Psoas muscle (tissue), 8 donors: ENCODE measurements around the gene TET2. TPM values are rescaled to one million over a fixed set of nuclear protein-coding genes. Genes with fewer than 3 reads are reported as not detected.

Experiments
- ATAC-seq, 4 donors: fragments of 200-7000 bp; cut with Tn5 transposase; one replicate each; pipeline ENCODE4 v1.9.1; 2020; ENCODE audit warnings: moderate library complexity in 3 of 4, mild to moderate bottlenecking in 2 of 4
- DNase-seq, 2 donors: peaks; one replicate each; pipeline ENCODE4 v3.0.0-alpha.2; 2020
- H3K27ac ChIP-seq: fragments of 200-600 bp; one replicate; pipeline ENCODE4 v1.8.0; 2022
- H3K27me3 ChIP-seq, 3 donors: fragments of 200-600 bp in 1 of 3; one replicate each; pipeline versions ENCODE4 v1.6.1 to v1.8.0; 2013 to 2022; ENCODE audit warnings: low read length in 2 of 3, mild to moderate bottlenecking in 2 of 3, moderate library complexity in 1 of 3; ENCODE audit not compliant: insufficient read depth in 3 of 3
- H3K36me3 ChIP-seq, 2 donors: fragments of 200-600 bp in 1 of 2; one replicate each; pipeline versions ENCODE4 v1.6.1 to v1.8.0; 2013 to 2022; ENCODE audit warnings: low read depth in 1 of 2, mild to moderate bottlenecking in 1 of 2, moderate library complexity in 1 of 2; ENCODE audit not compliant: insufficient read depth in 1 of 2
- H3K4me1 ChIP-seq: fragments of 200-600 bp; one replicate; pipeline ENCODE4 v1.8.0; 2022
- H3K4me3 ChIP-seq: fragments of 200-600 bp; one replicate; pipeline ENCODE4 v1.8.0; 2022; ENCODE audit warnings: mild to moderate bottlenecking
- H3K9me3 ChIP-seq: fragments of 200-600 bp; one replicate; pipeline ENCODE4 v1.8.0; 2022
- CTCF ChIP-seq: fragments of 200-600 bp; IDR thresholded peaks from one replicate; pipeline ENCODE4 v1.8.0; 2022; ENCODE audit warnings: antibody characterized with exemption
- WGBS, 3 donors: extraction: QIAGEN DNeasy Blood & Tissue Kit; methylation state at CpG; one replicate each; pipeline versions ENCODE4 v1.1.6 to v1.1.7; 2013; 5-methylcytosine and 5-hydroxymethylcytosine counted together
- intact Hi-C, 2 donors: fragments of 100-400 bp; cut with DNase I; formaldehyde crosslinking; loops; one replicate each; pipeline versions ENCODE4 v1.11.0 to v1.14.2; 2022
- polyA plus RNA-seq, 3 donors: library from polyadenylated mRNA; stranded (reverse); fragments of 200-250 nt; gene quantifications; one replicate each; pipeline ENCODE4 v1.2.3, GENCODE V29; 2013
- total RNA-seq, 4 donors: library from RNA; stranded (reverse); fragmentation: NEBNext Ultra II Directional in 2 of 4; extraction: Animal tissue kit (Norgen Biotek cat#: 25700) in 2 of 4; gene quantifications; one replicate each; pipeline versions ENCODE4 v1.2.1 to v1.2.4, GENCODE V29; 2021 to 2023
- donor health status: healthy with polysubstance abuse.
- donor health status: DM: no; HTN: no; CAD: no; lungs with moderate emphysema.
- donor health status: Bipolar disorder and iron deficiency.
- donor health status: healthy.
- donor health status: DM: yes; HTN: yes; CAD: no.
- donor health status: DM: no; HTN: no; CAD: no.
- donor health status: DM: no; HTN: no; CAD: no.
- donor health status: DM: yes; HTN: yes; CAD: no.

TET2 gene
- total and polyA plus RNA-seq, 7 donors, result 1.4 to 24.0 (median 12.4) TPM

GRCh38 chr4:105170711-105171110 lies 24.0 kb downstream of the TET2 start:
- Histone ChIP-seq H3K27me3 (no peaks in the 10 kb centered on the region), H3K4me1 (no peaks in the 10 kb centered on the region), H3K36me3 (no peaks in the 10 kb centered on the region), H3K27ac (no peak overlapping the region), H3K9me3 (no peaks in the 10 kb centered on the region), H3K4me3 (no peak overlapping the region)
- DNase-seq, result no peak
- no peak for ATAC-seq
- TF ChIP-seq CTCF, result no peak
- intact Hi-C loops, result no loop called here
- 75 to 89% (median 78%) methylated on average over 4 of the region's 4 CpGs for WGBS, 3 donors

- no peaks in the 10 kb centered on the region for H3K9me3 ChIP-seq
- no peak for TF ChIP-seq CTCF
- no peak overlapping the region for H3K27ac ChIP-seq
- no peaks in the 10 kb centered on the region for H3K36me3 ChIP-seq
- no peak overlapping the region for H3K4me3 ChIP-seq
- intact Hi-C loops, result no loop called here
- 100% methylated on average over 1 of the region's 1 CpG for WGBS, 3 donors
- DNase-seq, result no peak
- no peak for ATAC-seq
- H3K4me1 ChIP-seq, result no peaks in the 10 kb centered on the region
- no peaks in the 10 kb centered on the region for H3K27me3 ChIP-seq
These were observed 25.2 kb downstream of the TET2 start for GRCh38 chr4:105171912-105172311.

DNA sequence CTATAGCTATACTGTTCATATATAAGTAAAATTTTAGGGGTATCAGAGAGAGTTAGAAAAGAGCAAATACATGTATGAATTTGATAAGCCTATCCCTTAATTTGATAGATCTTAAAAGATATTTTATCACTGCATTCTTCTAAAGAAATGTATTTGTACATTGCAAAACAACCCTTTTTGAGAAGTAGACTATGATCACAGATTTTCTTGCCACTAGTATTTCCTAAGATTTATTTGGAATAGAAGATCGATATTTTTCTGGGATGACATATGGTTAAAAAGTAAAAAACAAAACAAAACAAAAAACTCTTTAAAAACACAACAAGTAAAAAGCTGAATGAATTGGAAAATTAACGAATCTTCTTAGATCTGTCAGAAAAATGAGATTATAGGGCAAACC lies 27.4 kb downstream of the TET2 start:
- no peak overlapping the region for H3K4me3 ChIP-seq
- intact Hi-C loops, result no loop called here
- TF ChIP-seq CTCF, result no peak

DNA sequence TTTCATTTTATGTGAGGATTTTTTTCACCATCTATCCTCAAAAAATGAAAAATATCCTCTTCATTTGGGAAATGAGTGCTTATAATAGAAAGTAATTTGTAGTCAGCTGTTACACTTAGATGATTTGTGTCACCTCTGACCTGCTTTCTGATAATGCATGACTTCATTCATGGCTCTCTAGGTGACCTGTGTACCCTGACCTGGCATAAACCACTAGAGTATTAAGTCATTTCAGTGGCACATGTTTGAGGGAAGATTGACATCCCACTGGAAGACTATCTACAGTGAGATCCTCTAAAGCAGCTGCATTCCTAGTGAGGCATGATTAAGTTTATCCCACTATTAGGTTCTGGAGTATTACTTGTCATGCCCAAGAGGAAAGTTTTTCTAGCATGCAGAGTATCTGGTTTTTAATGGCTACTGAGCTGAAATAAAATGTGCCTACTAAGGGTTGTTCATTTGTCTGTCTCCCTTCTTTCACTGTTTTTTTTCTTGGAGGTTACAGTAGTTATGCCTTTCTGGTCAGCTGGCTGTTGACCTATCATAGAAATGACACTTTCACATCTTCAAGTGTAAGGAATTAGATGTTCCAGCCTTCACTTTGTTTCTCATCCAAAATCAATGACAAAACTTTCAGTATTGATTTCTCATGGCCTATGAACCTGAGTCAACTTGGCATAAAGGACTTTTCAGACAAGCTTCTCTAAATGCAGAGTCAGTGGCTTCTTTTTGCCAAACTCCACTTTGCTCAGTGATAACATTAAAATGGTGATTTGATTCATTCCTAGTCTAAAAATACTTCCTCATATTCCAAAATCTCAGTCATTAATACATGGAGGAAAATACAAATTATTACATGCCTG lies 33.1 kb downstream of the TET2 start:
- peak; percentile 88 to 97 (median 93) for ATAC-seq
- Histone ChIP-seq H3K27ac (peak overlapping the region; percentile 33), H3K4me3 (no peak overlapping the region), H3K27me3 (no peaks in the 10 kb centered on the region), H3K36me3 (no peaks in the 10 kb centered on the region), H3K9me3 (no peaks in the 10 kb centered on the region), H3K4me1 (peaks cover 33% of the 10 kb centered on the region)
- intact Hi-C loops, result no loop called here
- no peak for TF ChIP-seq CTCF
- DNase-seq, result no peak

More for the DNA sequence above, 27.4 kb downstream of the TET2 start:
- Histone ChIP-seq H3K27me3 (no peaks in the 10 kb centered on the region), H3K27ac (no peak overlapping the region), H3K9me3 (no peaks in the 10 kb centered on the region), H3K36me3 (no peaks in the 10 kb centered on the region), H3K4me1 (no peaks in the 10 kb centered on the region)
- WGBS, 3 donors, result 98 to 99% (median 99%) methylated on average over 2 of the region's 2 CpGs
- ATAC-seq (no peak), DNase-seq (no peak)

GRCh38 chr4:105181259-105181658 lies 34.6 kb downstream of the TET2 start:
- Histone ChIP-seq H3K4me1 (peaks cover 33% of the 10 kb centered on the region), H3K4me3 (no peak overlapping the region), H3K9me3 (no peaks in the 10 kb centered on the region), H3K36me3 (no peaks in the 10 kb centered on the region), H3K27me3 (no peaks in the 10 kb centered on the region), H3K27ac (no peak overlapping the region)
- no peak for TF ChIP-seq CTCF
- intact Hi-C loops, result no loop called here
- DNase-seq, result no peak
- WGBS, 3 donors, result 54 to 63% (median 58%) methylated on average over 2 of the region's 2 CpGs
- no peak for ATAC-seq
